NCI-H510A treated with DMSO at 0.1 percent for 48 hours (cell line): ENCODE measurements around the gene ABCC4.

ENCODE experiments used
- DNase-seq: peaks from one replicate; lab custom pipeline; 2025; lab: John Stamatoyannopoulos, UW

The ABCC4 gene

GRCh38 chr13:95113601-95114000, 187.7 kb downstream of the ABCC4 start:
- no peak for DNase-seq

GRCh38 chr13:95112883-95113282, 188.4 kb downstream of the ABCC4 start:
- no peak for DNase-seq

GRCh38 chr13:95111608-95112007, 189.6 kb downstream of the ABCC4 start:
- no peak for DNase-seq

- DNase-seq: no peak
Observed at GRCh38 chr13:95106562-95106961, 194.7 kb downstream of the ABCC4 start.

DNA sequence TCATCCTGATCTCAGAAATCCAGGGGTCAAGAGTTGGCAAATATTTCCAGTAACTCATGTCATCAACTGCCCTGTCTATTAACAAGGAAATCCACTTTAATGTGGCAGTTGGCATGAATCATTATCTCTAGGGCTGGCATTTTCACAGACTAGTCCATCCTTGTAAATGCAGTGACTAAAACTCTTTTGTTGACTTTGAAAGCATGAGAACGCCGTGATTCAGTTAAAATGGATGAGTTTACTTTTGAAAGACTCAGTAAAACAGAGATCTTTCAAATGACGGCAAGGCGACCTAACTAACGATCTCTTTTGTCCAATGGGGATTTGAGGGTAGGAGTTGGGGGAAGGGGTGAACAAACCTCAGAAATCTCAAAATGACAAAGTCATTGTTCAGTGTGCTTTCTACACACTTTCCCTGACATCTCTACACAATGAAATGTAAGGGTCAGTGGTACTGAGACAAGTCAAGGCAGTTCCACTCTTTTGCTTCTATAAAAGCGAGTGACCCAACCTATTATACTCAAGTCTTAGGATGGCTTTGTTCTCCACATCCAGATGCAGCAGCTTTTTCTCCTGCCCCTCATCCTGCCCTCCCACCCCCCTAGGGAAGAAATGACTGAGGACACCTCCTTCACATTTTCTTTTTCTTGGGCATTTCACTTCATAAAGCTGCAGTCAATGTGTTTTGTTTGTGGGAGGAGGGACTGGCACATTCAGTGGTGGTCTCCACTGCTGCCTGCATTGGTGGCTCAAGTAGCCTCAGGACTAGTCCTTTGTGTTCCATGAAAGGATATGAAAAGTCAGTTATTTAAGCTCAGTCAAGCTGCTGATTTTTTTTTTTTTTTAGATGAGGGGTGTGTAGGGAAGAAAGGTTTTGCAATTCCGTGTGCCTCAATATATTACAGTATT, 200.5 kb downstream of the ABCC4 start:
- DNase-seq: no peak

GRCh38 chr13:95099541-95099940, 201.7 kb downstream of the ABCC4 start:
- DNase-seq: no peak

DNA sequence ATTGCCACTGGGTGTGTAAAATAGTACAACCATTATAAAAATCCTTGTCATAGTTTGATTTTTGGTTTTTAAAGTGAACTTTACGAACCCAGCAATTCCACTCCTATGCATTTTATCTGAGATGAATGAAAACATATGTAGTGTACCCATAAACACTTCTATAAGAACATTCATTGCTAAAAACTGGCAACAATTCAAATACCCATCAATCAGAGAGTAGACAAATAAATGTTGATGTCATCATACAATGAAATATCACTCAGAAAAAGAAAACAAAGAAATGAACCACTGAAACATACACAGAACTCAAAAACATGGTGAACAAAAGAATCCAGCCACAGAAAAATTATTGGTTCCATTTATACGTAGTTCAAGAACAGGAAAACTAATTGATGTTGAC, 202.3 kb downstream of the ABCC4 start:
- no peak for DNase-seq

DNA sequence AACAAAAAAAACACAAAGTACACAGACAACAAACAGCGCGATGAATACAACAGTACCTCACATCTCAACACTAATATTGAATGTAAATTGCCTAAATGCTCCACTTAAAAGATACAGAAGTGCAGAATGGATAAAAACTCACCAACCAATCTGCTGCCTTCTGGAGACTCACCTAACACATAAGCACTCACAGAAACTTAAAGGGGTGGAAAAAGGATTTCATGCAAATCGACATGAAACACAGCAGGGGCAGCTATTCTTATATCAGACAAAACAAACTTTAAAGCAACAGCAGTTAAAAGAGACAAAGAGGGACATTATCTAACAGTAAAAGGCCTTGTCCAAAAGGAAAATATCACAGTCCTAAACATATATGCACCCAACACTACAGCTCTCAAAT, 209.5 kb downstream of the ABCC4 start:
- DNase-seq: no peak

GRCh38 chr13:95087746-95088305, 213.4 kb downstream of the ABCC4 start:
- DNase-seq: no peak

GRCh38 chr13:95086761-95087160, 214.5 kb downstream of the ABCC4 start:
- no peak for DNase-seq

- DNase-seq: no peak
Observed at GRCh38 chr13:95083758-95084157, 217.5 kb downstream of the ABCC4 start.

- no peak for DNase-seq
Observed at GRCh38 chr13:95083066-95083465, 218.2 kb downstream of the ABCC4 start.

GRCh38 chr13:95075506-95075905, 225.7 kb downstream of the ABCC4 start:
- DNase-seq: no peak

- DNase-seq: no peak
Observed at GRCh38 chr13:95074820-95075219, 226.4 kb downstream of the ABCC4 start.

DNA sequence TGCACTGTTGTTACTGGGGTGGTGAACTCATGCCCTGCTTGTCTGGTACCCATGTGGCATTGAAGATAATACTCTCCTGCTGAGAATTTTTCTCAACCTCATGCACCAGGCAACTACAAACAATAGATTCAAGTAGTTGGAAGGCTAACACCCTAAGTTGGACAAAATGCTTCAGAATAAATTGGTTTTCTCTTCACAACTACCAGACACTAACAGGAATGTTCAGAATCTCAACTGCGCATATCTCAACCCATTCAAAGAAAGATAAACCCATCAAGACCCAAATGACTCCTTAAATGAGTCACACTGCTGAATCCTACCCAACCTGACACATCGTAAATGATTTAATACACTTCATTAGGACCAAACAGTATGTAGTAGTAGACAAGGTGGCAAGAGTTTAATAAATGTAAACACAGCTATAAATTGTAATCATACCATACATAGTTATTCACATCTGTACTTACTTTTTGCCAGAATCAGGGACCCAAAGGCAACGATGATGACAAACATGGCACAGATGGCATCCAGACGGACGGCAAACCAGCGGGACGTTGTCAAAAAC, 227.4 kb downstream of the ABCC4 start:
- DNase-seq: no peak

GRCh38 chr13:95067303-95067702, 233.9 kb downstream of the ABCC4 start:
- no peak for DNase-seq

DNA sequence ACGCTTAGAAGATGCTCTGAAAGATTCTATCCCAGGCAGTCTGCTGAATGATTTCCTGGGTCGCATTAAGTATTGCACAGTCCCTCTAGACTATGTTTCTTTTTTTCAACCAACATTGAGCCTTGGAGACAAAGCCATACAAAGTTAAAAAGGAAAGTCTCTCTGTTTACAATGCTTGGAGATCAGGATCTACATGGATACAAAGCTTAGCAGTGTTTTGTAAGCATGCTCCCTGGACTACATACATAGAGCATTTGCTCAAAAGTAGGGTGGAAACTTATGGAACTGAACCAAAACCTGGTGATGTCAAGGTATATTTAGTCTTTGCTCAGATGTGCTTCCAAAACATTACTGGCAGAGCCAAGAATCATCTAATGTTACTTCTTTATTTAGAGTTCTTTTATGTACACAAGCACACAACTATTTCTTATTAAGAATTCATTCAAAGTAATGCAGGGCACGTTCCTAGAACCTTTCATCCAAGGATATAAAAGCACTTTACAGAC, 241.2 kb downstream of the ABCC4 start:
- DNase-seq: no peak

- no peak for DNase-seq
Observed at GRCh38 chr13:95059306-95059705, 241.9 kb downstream of the ABCC4 start.

DNA sequence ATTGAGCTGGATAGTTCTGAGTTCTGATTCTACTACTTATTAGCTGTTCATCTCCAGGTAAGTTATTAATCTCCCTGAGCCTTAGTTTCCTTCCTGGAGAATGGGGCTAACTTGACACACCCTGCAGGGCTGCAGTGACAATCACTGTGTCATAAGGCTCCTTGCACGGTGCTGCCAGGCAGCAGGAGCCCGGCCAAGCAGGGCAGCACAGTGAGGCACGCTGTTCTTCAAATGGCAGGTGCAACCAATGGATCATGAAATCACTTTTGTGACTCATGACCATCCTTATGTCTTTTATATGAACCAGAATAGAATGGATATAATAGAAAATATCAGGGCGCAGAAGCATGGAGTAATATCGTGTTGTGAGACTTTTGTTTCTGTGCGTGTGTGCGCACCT, 242.6 kb downstream of the ABCC4 start:
- DNase-seq: no peak

DNA sequence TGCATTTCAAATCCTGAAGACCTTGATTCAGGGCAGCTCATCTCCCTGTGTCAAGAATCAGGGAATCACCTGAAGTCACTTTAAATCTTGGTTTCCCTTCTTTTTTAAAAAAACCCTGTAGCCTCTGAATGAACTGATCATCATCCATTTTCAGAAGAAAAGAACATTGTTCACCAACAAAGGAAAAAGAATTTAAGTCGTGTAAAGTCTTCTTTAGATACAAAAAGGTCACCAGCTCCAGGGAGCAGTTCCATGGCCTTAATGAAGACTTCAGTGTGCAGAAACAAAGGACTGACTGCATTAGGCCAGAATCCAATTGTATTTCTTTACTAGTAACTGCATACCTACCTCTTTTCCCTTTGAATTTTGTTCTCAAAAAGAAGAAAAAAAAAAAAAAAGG, 245.0 kb downstream of the ABCC4 start:
- DNase-seq: no peak

- no peak for DNase-seq
Observed at GRCh38 chr13:95050800-95051615, 250.2 kb downstream of the ABCC4 start.

GRCh38 chr13:95049772-95050171, 251.5 kb downstream of the ABCC4 start:
- DNase-seq: no peak
